GM21447 (cell line): ENCODE measurements around the gene ELMO1.

ENCODE experiments used
- ATAC-seq: cut with Tn5 transposase; IDR thresholded peaks from one replicate; pipeline ENCODE4 v1.9.1; 2021; ENCODE audit not compliant: unreplicated experiment

The ELMO1 gene

DNA sequence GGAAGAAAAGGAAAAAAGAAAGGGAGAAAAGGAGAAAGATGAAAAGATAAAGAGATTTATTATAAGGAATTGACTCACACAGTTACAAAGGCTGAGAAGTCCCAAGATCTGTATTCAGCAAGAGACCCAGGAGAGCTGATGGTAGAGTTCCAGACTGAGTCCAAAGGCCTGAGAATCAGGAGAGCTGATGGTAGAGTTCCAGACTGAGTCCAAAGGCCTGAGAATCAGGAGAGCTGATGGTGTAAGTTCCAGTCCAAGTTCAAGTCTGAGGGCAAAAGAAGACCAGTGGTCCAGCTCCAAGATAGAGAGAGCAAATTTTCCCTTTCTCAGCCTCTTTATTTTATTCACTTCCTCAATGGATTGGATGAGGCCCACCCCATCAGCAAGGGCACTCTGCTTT is 627.0 kb downstream of the ELMO1 start:
- ATAC-seq = no peak

GRCh38 chr7:36820527-36821170 is 628.0 kb downstream of the ELMO1 start:
- ATAC-seq = no peak

- ATAC-seq = no peak
These were observed 629.0 kb downstream of the ELMO1 start for GRCh38 chr7:36819639-36820038.

- no peak for ATAC-seq
These were observed 634.4 kb downstream of the ELMO1 start for GRCh38 chr7:36814311-36814710.

- ATAC-seq = no peak
These were observed 636.9 kb downstream of the ELMO1 start for GRCh38 chr7:36811807-36812206.

DNA sequence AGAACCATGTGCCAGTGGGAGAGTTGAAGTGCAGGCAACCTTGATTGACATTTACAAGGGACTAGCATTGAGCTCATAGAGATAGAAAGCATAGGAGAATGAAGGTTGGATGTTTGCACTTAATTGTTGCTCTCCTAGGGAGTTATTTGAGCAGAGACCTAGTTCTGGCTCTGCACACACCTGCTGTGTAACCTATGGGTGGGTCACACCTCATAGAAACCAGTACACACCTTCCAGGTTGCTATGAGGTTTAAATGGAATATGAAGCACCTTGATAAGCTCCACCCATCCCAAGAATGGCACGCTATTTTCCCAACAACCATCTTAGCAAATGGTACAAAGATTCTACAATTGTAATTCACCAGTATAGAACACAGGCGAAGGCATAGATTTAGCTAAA is 638.2 kb downstream of the ELMO1 start:
- no peak for ATAC-seq

- no peak for ATAC-seq
These were observed 638.6 kb downstream of the ELMO1 start for GRCh38 chr7:36810032-36810431.

DNA sequence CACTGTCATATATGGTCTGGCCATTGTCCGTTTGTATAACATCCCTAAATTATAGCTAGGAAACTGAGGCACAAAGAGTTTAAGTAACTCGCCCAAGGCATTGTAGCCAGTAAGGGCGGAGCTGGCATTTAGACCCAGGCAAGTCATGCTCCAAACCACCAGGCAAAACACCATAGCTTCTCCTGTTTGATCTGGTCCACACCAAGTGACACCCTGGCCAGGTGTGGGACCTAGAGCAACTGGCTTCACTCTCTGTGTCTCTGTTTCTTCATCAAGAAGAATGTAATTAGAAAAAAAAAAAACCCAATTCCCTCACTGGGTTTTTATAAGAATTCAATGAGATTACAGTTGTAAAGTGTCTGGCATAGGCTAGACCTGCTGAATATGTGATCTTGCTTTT is 639.2 kb downstream of the ELMO1 start:
- ATAC-seq = no peak

DNA sequence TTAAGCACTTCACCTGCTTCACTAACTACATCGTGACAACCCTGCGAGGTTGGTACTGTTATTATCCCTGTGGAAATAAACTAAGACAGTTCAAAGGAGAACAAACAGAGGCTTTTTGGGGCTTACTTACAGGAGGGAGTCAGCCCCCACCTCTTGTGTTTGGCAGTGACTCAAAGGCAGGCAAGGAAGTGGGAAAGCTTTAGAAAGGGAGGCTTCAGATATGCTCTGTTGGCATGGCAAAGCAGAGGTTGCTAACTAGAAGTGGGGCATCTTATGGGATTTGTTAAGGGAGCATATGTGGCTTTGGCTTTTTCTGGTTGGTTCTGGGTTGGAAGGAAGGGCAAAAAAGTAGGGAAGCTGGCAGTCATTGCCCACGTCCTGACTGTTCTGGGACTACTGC is 639.6 kb downstream of the ELMO1 start:
- ATAC-seq = no peak

- no peak for ATAC-seq
These were observed 641.8 kb downstream of the ELMO1 start for GRCh38 chr7:36806891-36807290.
